ENCODE data around the gene ELMO1. TPM values are rescaled to one million over a fixed set of nuclear protein-coding genes. Genes with fewer than 3 reads are reported as not detected.

ELMO1 gene
- total and polyA plus RNA-seq, 2 of the 13 experiments (the other 11 are each of a cell fraction or from before 2014, with no cell fraction given): 0.11 to 0.17 TPM

- no peak for TF ChIP-seq SAFB2 (CRISPR knock-in tag; IDR thresholded peaks at IDR 0.05; ENCODE audit: borderline replicate concordance, low read depth)
- TF ChIP-seq NFIC (IDR thresholded peaks at IDR 0.05; ENCODE audit: low read length): no peak
- no peak for TF ChIP-seq POLR2AphosphoS5 (IDR thresholded peaks at IDR 0.05; ENCODE audit: low read depth, low read length)
- no peak for TF ChIP-seq PITX1 (CRISPR knock-in tag; IDR thresholded peaks at IDR 0.05)
- no peak for TF ChIP-seq TCF12 (IDR thresholded peaks at IDR 0.05)
- TF ChIP-seq TCF12 (CRISPR knock-in tag; IDR thresholded peaks at IDR 0.05): no peak
- TF ChIP-seq SMC3 (IDR thresholded peaks at IDR 0.05; ENCODE audit: low read length): no peak
- TF ChIP-seq HIC2 (CRISPR knock-in tag; IDR thresholded peaks at IDR 0.05; ENCODE audit: low read depth): no peak
- TF ChIP-seq GLI4 (CRISPR knock-in tag; IDR thresholded peaks at IDR 0.05; ENCODE audit: borderline replicate concordance): no peak
- no peak for TF ChIP-seq CENPX (CRISPR knock-in tag; IDR thresholded peaks at IDR 0.05)
- no peak for TF ChIP-seq PHB2 (IDR thresholded peaks at IDR 0.05; ENCODE audit: partially characterized antibody)
- no peak for TF ChIP-seq RFX3 (CRISPR knock-in tag; IDR thresholded peaks at IDR 0.05)
- TF ChIP-seq ZNF777 (CRISPR knock-in tag; IDR thresholded peaks at IDR 0.05): no peak
- TF ChIP-seq MAZ (IDR thresholded peaks at IDR 0.05; ENCODE audit: borderline replicate concordance, low read depth, low read length): no peak
- TF ChIP-seq MAZ (CRISPR knock-in tag; IDR thresholded peaks at IDR 0.05; ENCODE audit: low read depth): no peak
- TF ChIP-seq SP5 (CRISPR knock-in tag; IDR thresholded peaks at IDR 0.05; ENCODE audit: borderline replicate concordance, low read depth): no peak
- TF ChIP-seq MBD4 (IDR thresholded peaks at IDR 0.05; ENCODE audit: borderline replicate concordance, low read length): no peak
- TF ChIP-seq ZNF749 (CRISPR knock-in tag; IDR thresholded peaks at IDR 0.05; ENCODE audit: borderline replicate concordance): no peak
- TF ChIP-seq NR2F6 (IDR thresholded peaks at IDR 0.05): no peak
- TF ChIP-seq NR2F6 (CRISPR knock-in tag; IDR thresholded peaks at IDR 0.05): no peak
- TF ChIP-seq ZFP36L1 (CRISPR knock-in tag; IDR thresholded peaks at IDR 0.05): no peak
- H3K9me3 ChIP-seq (ENCODE audit: low read length): no peaks in the 10 kb centered on the region
- intact Hi-C loops (cut with micrococcal nuclease; ENCODE audit: unreplicated experiment) (no loop called here), in situ Hi-C loops (cut with HindIII; ENCODE audit: extremely low pct_ligation_motif_present, low pct_unique_long_range_greater_than_20kb) (no loop called here)
- no peak for DNase-seq (ENCODE audit: low spot score)
- no peaks in the 10 kb centered on the region for H4K20me1 ChIP-seq (ENCODE audit: insufficient read depth, low read length)
- no peaks in the 10 kb centered on the region for H3K4me1 ChIP-seq (ENCODE audit: insufficient read depth, low read length)
- no peak for FAIRE-seq
- POLR2A ChIA-PET: no interaction called here
- no peaks in the 10 kb centered on the region for H3K79me2 ChIP-seq (ENCODE audit: insufficient read depth, low read length)
- H3K4me2 ChIP-seq (ENCODE audit: low read depth, low read length): no peak overlapping the region
- ATAC-seq: no peak
- no TSS peak for BruUV-seq (replicated peaks)
- no peak overlapping the region for H3K4me3 ChIP-seq (replicated peaks in 1 of 3; ENCODE audit: insufficient read depth in 1 of 3, low read depth in 2 of 3, low read length in 3 of 3)
- CTCF ChIA-PET (ENCODE audit: low intra/inter-chr PET ratio, low total read pairs): no interaction called here
- under 1% methylated on average over 3 of the region's 3 CpGs for WGBS (ENCODE audit: low lambda C conversion rate)
- no peaks in the 10 kb centered on the region for H3K36me3 ChIP-seq (replicated peaks in 1 of 2; ENCODE audit: control insufficient read depth in 1 of 2, insufficient read depth in 2 of 2, low read length in 2 of 2)
- no peak overlapping the region for H3K9ac ChIP-seq (ENCODE audit: insufficient read depth, low read depth, low read length)
- no peak overlapping the region for H3K27ac ChIP-seq (ENCODE audit: extremely low read length, insufficient read depth, low read length)
- H3K27me3 ChIP-seq (ENCODE audit: control insufficient read depth in 1 of 2, insufficient read depth in 2 of 2, low read length in 2 of 2): peaks cover 0 to 3% of the 10 kb centered on the region in 2 experiments; a peak in 1 of 5 replicates
- no peak overlapping the region for H2AFZ ChIP-seq (ENCODE audit: low read length)
These were observed 6.4 kb upstream of the ELMO1 start for GRCh38 chr7:37455081-37455480.

Measured in HepG2 (cell line).